K562 (cell line): ENCODE measurements around the gene MET. TPM values are rescaled to one million over a fixed set of nuclear protein-coding genes. Genes with fewer than 3 reads are reported as not detected.

ENCODE experiments used
- ATAC-seq: fragments of 200-7000 bp; cut with Tn5 transposase; 3 replicates; pipeline ENCODE4 v1.9.1; 2020; ENCODE audit warnings: moderate library complexity
- BruUV-seq: library from RNA; stranded (reverse); fragments of 400-500 nt; replicated peaks from 2 replicates; lab custom pipeline; 2021; lab: Mats Ljungman, UMichigan
- CTCF ChIA-PET: fragments of 300-600 bp; formaldehyde crosslinking; extraction: SDS; loops from one replicate; lab custom pipeline; 2021; ENCODE audit warnings: low intra/inter-chr PET ratio; lab: Yijun Ruan, JAX
- POLR2A ChIA-PET: fragments of 300-600, 350-650 bp; sonication (Branson Sonifier 250); formaldehyde crosslinking; extraction: SDS; loops from one replicate; lab custom pipeline; 2021; ENCODE audit warnings: antibody characterized with exemption, inconsistent platforms; lab: Yijun Ruan, JAX
- DNase-seq, 4 experiments: peaks; one replicate each; pipeline versions ENCODE4 v3.0.0 to v3.0.0-alpha.2; 2011 to 2018; ENCODE audit warnings: low spot score in 3 of 4, mixed read lengths in 3 of 4; ENCODE audit errors: extremely low read depth in 1 of 4
- FAIRE-seq: peaks from 2 replicates; lab custom pipeline; 2011; peaks lifted over from hg19 to GRCh38; lab: Jason Lieb, UNC
- H2AFZ ChIP-seq: 2 replicates; pipeline ENCODE4 v1.6.0; 2011; ENCODE audit warnings: low read depth, low read length, control low read depth, inconsistent platforms
- H3K27ac ChIP-seq: fragments of 200-600 bp; 3 replicates; pipeline ENCODE4 v1.8.0; 2011; ENCODE audit warnings: low read depth, mild to moderate bottlenecking, control low read depth, inconsistent platforms, low read length, moderate library complexity, mixed read lengths; ENCODE audit errors: extremely low read depth
- H3K27me3 ChIP-seq, 2 experiments: fragments of 300-600 bp in 1 of 2; 2 replicates in 1 of 2; 3 replicates in 1 of 2; pipeline versions ENCODE4 v1.6.0 to v1.8.0; 2011; ENCODE audit warnings: inconsistent platforms in 2 of 2, low read length in 2 of 2, mild to moderate bottlenecking in 1 of 2, mixed read lengths in 1 of 2, moderate library complexity in 1 of 2; ENCODE audit not compliant: control insufficient read depth in 2 of 2, insufficient read depth in 2 of 2
- H3K36me3 ChIP-seq: fragments of 300-600 bp; 3 replicates; pipeline ENCODE4 v1.8.0; 2011; ENCODE audit warnings: mild to moderate bottlenecking, low read length, inconsistent platforms; ENCODE audit not compliant: control insufficient read depth, insufficient read depth
- H3K4me1 ChIP-seq, 2 experiments: fragments of 200-600 bp in 1 of 2; replicated peaks in 1 of 2; 2 replicates in 1 of 2; 3 replicates in 1 of 2; pipeline versions ENCODE4 v1.5.1 to v1.8.0; 2011; ENCODE audit warnings: inconsistent platforms in 2 of 2, low read length in 2 of 2, mild to moderate bottlenecking in 1 of 2, mixed read lengths in 1 of 2, moderate library complexity in 1 of 2; ENCODE audit not compliant: control insufficient read depth in 2 of 2, insufficient read depth in 2 of 2
- H3K4me2 ChIP-seq: 2 replicates; pipeline ENCODE4 v1.6.1; 2011; ENCODE audit warnings: low read length, control low read depth, inconsistent platforms, mixed read lengths; ENCODE audit not compliant: insufficient read depth
- H3K4me3 ChIP-seq: fragments of 200-600 bp; sonication (generic), shearing (Covaris generic); 2 replicates; pipeline ENCODE4 v1.5.1; 2016; ENCODE audit warnings: control low read depth, inconsistent platforms
- H3K79me2 ChIP-seq: fragments of 200-600 bp; 3 replicates; pipeline ENCODE4 v1.8.0; 2011; ENCODE audit warnings: low read length, inconsistent platforms; ENCODE audit not compliant: control insufficient read depth, insufficient read depth
- H3K9ac ChIP-seq, 2 experiments: 2 replicates each; pipeline versions ENCODE4 v1.6.0 to v1.6.1; 2011; ENCODE audit warnings: low read depth in 2 of 2, low read length in 2 of 2, control low read depth in 1 of 2, inconsistent platforms in 1 of 2, mild to moderate bottlenecking in 1 of 2, mixed read lengths in 1 of 2; ENCODE audit not compliant: insufficient read depth in 1 of 2
- H3K9me1 ChIP-seq: one replicate; pipeline ENCODE4 v1.6.0; 2011; ENCODE audit warnings: inconsistent platforms, mild to moderate bottlenecking, low read length, moderate library complexity; ENCODE audit not compliant: control insufficient read depth, insufficient read depth
- H3K9me3 ChIP-seq: replicated peaks from 2 replicates; pipeline ENCODE4 v1.5.1; 2011; ENCODE audit warnings: low read depth, low read length, inconsistent platforms; ENCODE audit not compliant: control insufficient read depth, insufficient read depth
- H4K20me1 ChIP-seq: replicated peaks from 2 replicates; pipeline ENCODE4 v1.6.1; 2011; ENCODE audit warnings: low read length, inconsistent platforms, mixed read lengths; ENCODE audit not compliant: control insufficient read depth, insufficient read depth
- CC2D1A ChIP-seq: fragments of 450-650 bp; IDR thresholded peaks from 2 replicates; pipeline ENCODE4 v1.6.1; 2017; ENCODE audit warnings: mild to moderate bottlenecking
- CREBBP ChIP-seq: IDR thresholded peaks from one replicate; pipeline ENCODE4 v1.6.1; 2012; ENCODE audit warnings: low read depth, mild to moderate bottlenecking, control low read depth, inconsistent platforms, low read length
- E2F3 ChIP-seq: fragments of 250-450 bp; sonication (Bioruptor Pico); IDR thresholded peaks from 2 replicates; pipeline ENCODE4 v1.4.0; 2020; ENCODE audit warnings: mild to moderate bottlenecking
- EP400 ChIP-seq: fragments of 450-650 bp; IDR thresholded peaks from 2 replicates; pipeline ENCODE4 v1.6.1; 2017; ENCODE audit warnings: antibody characterized with exemption, mild to moderate bottlenecking, moderate library complexity
- EWSR1 ChIP-seq: fragments of 450-650 bp; IDR thresholded peaks from 2 replicates; pipeline ENCODE4 v1.6.1; 2018; ENCODE audit warnings: borderline replicate concordance, mild to moderate bottlenecking, low read depth, moderate library complexity; ENCODE audit not compliant: partially characterized antibody
- LARP7 ChIP-seq: fragments of 450-650 bp; IDR thresholded peaks from 2 replicates; pipeline ENCODE4 v1.6.1; 2016
- MAFG ChIP-seq: fragments of 450-650 bp; conservative IDR thresholded peaks from 2 replicates; pipeline ENCODE4 v1.6.1; 2016; ENCODE audit warnings: missing genetic modification characterization, missing compliant biosample characterization
- MLX ChIP-seq, 2 experiments: fragments of 450-650 bp in 1 of 2; sonication (generic) in 1 of 2; formaldehyde crosslinking; conservative IDR thresholded peaks; 2 replicates each; pipeline versions ENCODE4 v1.4.0 to v1.8.1; 2020 to 2022; ENCODE audit warnings: mild to moderate bottlenecking in 1 of 2, missing genetic modification reagents in 1 of 2
- NRF1 ChIP-seq, 2 experiments: fragments of 450-650 bp; IDR thresholded peaks in 1 of 2; conservative IDR thresholded peaks in 1 of 2; 2 replicates each; pipeline ENCODE4 v1.6.1; 2014; ENCODE audit warnings: mild to moderate bottlenecking in 2 of 2
- PREB ChIP-seq: sonication (generic); formaldehyde crosslinking; IDR thresholded peaks from 2 replicates; pipeline ENCODE4 v1.8.1; 2023; ENCODE audit warnings: mild to moderate bottlenecking, missing genetic modification reagents
- PTTG1 ChIP-seq: fragments of 450-650 bp; IDR thresholded peaks from 2 replicates; pipeline ENCODE4 v1.6.1; 2016; ENCODE audit warnings: low read depth, mild to moderate bottlenecking, missing genetic modification characterization, missing compliant biosample characterization
- PURB ChIP-seq: sonication (generic); formaldehyde crosslinking; IDR thresholded peaks from 2 replicates; pipeline ENCODE4 v1.9.0; 2021; ENCODE audit warnings: low read depth, mild to moderate bottlenecking, missing genetic modification reagents
- RBM17 ChIP-seq: fragments of 200-400 bp; formaldehyde crosslinking; IDR thresholded peaks from 2 replicates; pipeline ENCODE4 v1.6.1; 2017; ENCODE audit warnings: low read depth, mild to moderate bottlenecking, low read length, borderline replicate concordance
- SUPT5H ChIP-seq: fragments of 450-650 bp; IDR thresholded peaks from 2 replicates; pipeline ENCODE4 v1.6.1; 2016
- ZNF224 ChIP-seq: sonication (generic); formaldehyde crosslinking; IDR thresholded peaks from 2 replicates; pipeline ENCODE4 v1.8.0; 2022; ENCODE audit warnings: mild to moderate bottlenecking, missing genetic modification reagents
- ZNF253 ChIP-seq: fragments of 250-450 bp; sonication (Bioruptor Pico); conservative IDR thresholded peaks from 2 replicates; pipeline ENCODE4 v1.6.1; 2021; ENCODE audit warnings: mild to moderate bottlenecking
- ZNF311 ChIP-seq: fragments of 250-450 bp; sonication (Bioruptor Pico); IDR thresholded peaks from 2 replicates; pipeline ENCODE4 v1.4.0; 2020; ENCODE audit warnings: mild to moderate bottlenecking, moderate library complexity
- ZNF586 ChIP-seq: fragments of 450-650 bp; formaldehyde crosslinking; conservative IDR thresholded peaks from 2 replicates; pipeline ENCODE4 v1.4.0; 2020; ENCODE audit warnings: mild to moderate bottlenecking, moderate library complexity
- ZNF644 ChIP-seq: fragments of 200-800 bp; sonication (Bioruptor generic); IDR thresholded peaks from 2 replicates; pipeline ENCODE4 v1.6.1; 2016; ENCODE audit warnings: low read depth, missing genetic modification characterization, missing compliant biosample characterization
- ZNF764 ChIP-seq: fragments of 250-450 bp; sonication (Bioruptor Pico); IDR thresholded peaks from 2 replicates; pipeline ENCODE4 v1.4.0; 2020; ENCODE audit warnings: low read depth, mild to moderate bottlenecking, moderate library complexity
- WGBS: fragments of 100-300 bp; shearing (Covaris generic); methylation state at CpG from one replicate; pipeline ENCODE4 v1.1.6; 2016; ENCODE audit warnings: low coverage, mixed read lengths; ENCODE audit not compliant: insufficient coverage; ENCODE audit errors: missing lambda C conversion rate; 5-methylcytosine and 5-hydroxymethylcytosine counted together
- in situ Hi-C: fragments of 300-500 bp; cut with MboI; formaldehyde crosslinking; loops from 4 replicates; pipeline ENCODE4 v1.15.0; 2018; ENCODE audit warnings: inconsistent platforms, mixed read lengths
- intact Hi-C: fragments of 100-400 bp; cut with micrococcal nuclease; formaldehyde crosslinking; loops from 2 replicates; pipeline ENCODE4 v1.14.2; 2022
- polyA plus RNA-seq, 8 experiments: library from polyadenylated mRNA; depleted of rRNA in 4 of 8; stranded (reverse) in 5 of 8; unstranded in 3 of 8; fragments of >200 nt; fragmentation: Nextera tagmentation in 2 of 8; fragmentation: Illumina TruSeq in 1 of 8; extraction: Ambion mirVana in 2 of 8; extraction: Trizol in 1 of 8; gene quantifications; 2 replicates each; pipeline versions ENCODE4 v1.2.1 to v1.2.3, GENCODE V29; 2011 to 2014; ENCODE audit warnings: inconsistent platforms in 1 of 8, missing spikeins in 1 of 8
- total RNA-seq, 7 experiments: library from RNA; depleted of rRNA in 6 of 7; stranded (reverse); fragments of >200 nt in 6 of 7; fragmentation: Illumina TruSeq in 2 of 7; extraction: Trizol in 2 of 7; gene quantifications; 2 replicates each; pipeline versions ENCODE4 v1.2.1 to v1.2.3, GENCODE V29; 2011 to 2021; ENCODE audit warnings: low replicate concordance in 1 of 7
- TF ChIP-seq, protein P1 (sequence below): IDR thresholded peaks from 2 replicates; pipeline ENCODE4 v1.6.1; 2011; ENCODE audit warnings: borderline replicate concordance, low read depth, mild to moderate bottlenecking, moderate library complexity, low read length; ENCODE audit not compliant: insufficient read depth, poor library complexity, severe bottlenecking

MET gene
- total and polyA plus RNA-seq, 9 of the 15 experiments (the other 6 are each of a cell fraction or from before 2014, with no cell fraction given) = 0.84 to 2.4 (median 1.1) TPM

- TF ChIP-seq, protein P1, sequence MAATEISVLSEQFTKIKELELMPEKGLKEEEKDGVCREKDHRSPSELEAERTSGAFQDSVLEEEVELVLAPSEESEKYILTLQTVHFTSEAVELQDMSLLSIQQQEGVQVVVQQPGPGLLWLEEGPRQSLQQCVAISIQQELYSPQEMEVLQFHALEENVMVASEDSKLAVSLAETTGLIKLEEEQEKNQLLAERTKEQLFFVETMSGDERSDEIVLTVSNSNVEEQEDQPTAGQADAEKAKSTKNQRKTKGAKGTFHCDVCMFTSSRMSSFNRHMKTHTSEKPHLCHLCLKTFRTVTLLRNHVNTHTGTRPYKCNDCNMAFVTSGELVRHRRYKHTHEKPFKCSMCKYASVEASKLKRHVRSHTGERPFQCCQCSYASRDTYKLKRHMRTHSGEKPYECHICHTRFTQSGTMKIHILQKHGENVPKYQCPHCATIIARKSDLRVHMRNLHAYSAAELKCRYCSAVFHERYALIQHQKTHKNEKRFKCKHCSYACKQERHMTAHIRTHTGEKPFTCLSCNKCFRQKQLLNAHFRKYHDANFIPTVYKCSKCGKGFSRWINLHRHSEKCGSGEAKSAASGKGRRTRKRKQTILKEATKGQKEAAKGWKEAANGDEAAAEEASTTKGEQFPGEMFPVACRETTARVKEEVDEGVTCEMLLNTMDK = no peak
- TF ChIP-seq PTTG1 (tag) = no peak
These were observed 67.3 kb downstream of the MET start (continued) for GRCh38 chr7:116739307-116739706.

- no peak for ATAC-seq
- Histone ChIP-seq H3K27me3 (peaks cover 8 to 14% of the 10 kb centered on the region in 2 experiments; a peak in 4 of 5 replicates), H3K27ac (no peak overlapping the region), H3K9ac (no peak overlapping the region), H2AFZ (no peak overlapping the region), H3K4me2 (no peak overlapping the region), H3K9me3 (no peaks in the 10 kb centered on the region), H3K4me3 (no peak overlapping the region), H4K20me1 (no peaks in the 10 kb centered on the region), H3K4me1 (no peaks in the 10 kb centered on the region), H3K79me2 (no peaks in the 10 kb centered on the region), H3K9me1 (no peaks in the 10 kb centered on the region), H3K36me3 (no peaks in the 10 kb centered on the region)
- ChIA-PET POLR2A (interaction anchor here (1.0 kb wide), 1 partner anchor 8 kb away, joined by 5 read pairs; no protein-coding TSS in a partner anchor), CTCF (no interaction called here)
- no peak for FAIRE-seq
- intact Hi-C loops (no loop called here), in situ Hi-C loops (no loop called here)
- 0% methylated on average over 1 of the region's 1 CpG for WGBS
- BruUV-seq = no TSS peak
- no peak for DNase-seq
- TF ChIP-seq NRF1 (conservative IDR thresholded peaks at IDR 0.05 in 1 of 2, IDR thresholded peaks at IDR 0.05 in 1 of 2) (no peak), EP400 (no peak), ZNF586 (CRISPR knock-in tag) (no peak), PREB (CRISPR knock-in tag) (no peak), ZNF253 (CRISPR knock-in tag) (no peak), ZNF644 (tag) (no peak), LARP7 (no peak), E2F3 (CRISPR knock-in tag) (no peak), ZNF311 (CRISPR knock-in tag) (no peak), MAFG (no peak), EWSR1 (no peak), SUPT5H (no peak), ZNF224 (CRISPR knock-in tag) (no peak), PURB (no peak), MLX (CRISPR knock-in tag; conservative IDR thresholded peaks at IDR 0.05) (no peak), CC2D1A (no peak), ZNF764 (CRISPR knock-in tag) (no peak), RBM17 (no peak), CREBBP (no peak)
These were observed 68.2 kb downstream of the MET start for GRCh38 chr7:116740231-116740630.
